Right lobe of liver (tissue), 6 donors: ENCODE measurements around the gene OR2AP1. TPM values are rescaled to one million over a fixed set of nuclear protein-coding genes. Genes with fewer than 3 reads are reported as not detected.
"Not testable (repeated sequence)": the region's sequence is repeated elsewhere in the genome, so short reads cannot be mapped to it uniquely, and the experiment has no call there.

Experiments used
- ATAC-seq, 4 donors: fragments of 200-7000 bp; cut with Tn5 transposase; one replicate each; pipeline ENCODE4 v1.9.1; 2020; ENCODE audit warnings: mild to moderate bottlenecking in 4 of 4, moderate library complexity in 4 of 4
- DNase-seq, 3 donors: peaks; one replicate each; pipeline ENCODE4 v3.0.0-alpha.2; 2020
- H3K27ac ChIP-seq, 3 donors: fragments of 200-600 bp; one replicate each; pipeline ENCODE4 v1.8.0; 2022
- H3K27me3 ChIP-seq, 2 donors: fragments of 200-600 bp; one replicate each; pipeline ENCODE4 v1.8.0; 2022
- H3K36me3 ChIP-seq, 4 donors: fragments of 200-600 bp; sonication (generic) in 1 of 4; one replicate each; pipeline versions ENCODE4 v1.5.1 to v1.8.0; 2017 to 2022; ENCODE audit warnings: control low read depth in 1 of 4
- H3K4me1 ChIP-seq, 4 donors: fragments of 200-600 bp; sonication (generic) in 1 of 4; one replicate each; pipeline versions ENCODE4 v1.5.1 to v1.8.0; 2017 to 2022; ENCODE audit warnings: control low read depth in 1 of 4
- H3K4me3 ChIP-seq, 3 donors: fragments of 200-600 bp; one replicate each; pipeline ENCODE4 v1.8.0; 2022
- H3K9me3 ChIP-seq, 4 donors: fragments of 200-600 bp; sonication (generic) in 1 of 4; one replicate each; pipeline versions ENCODE4 v1.5.1 to v1.8.0; 2017 to 2022; ENCODE audit warnings: control low read depth in 1 of 4
- POLR2A ChIP-seq: fragments of 450-650 bp; IDR thresholded peaks from one replicate; pipeline ENCODE4 v1.6.1; 2017; ENCODE audit warnings: antibody characterized with exemption, mild to moderate bottlenecking
- WGBS: methylation state at CpG from one replicate; pipeline ENCODE4 v1.1.6; 2018; ENCODE audit warnings: low coverage, low lambda C conversion rate; ENCODE audit not compliant: insufficient coverage; ENCODE audit errors: missing lambda C conversion rate; 5-methylcytosine and 5-hydroxymethylcytosine counted together
- intact Hi-C, 2 donors: fragments of 100-400 bp; cut with DNase I; formaldehyde crosslinking; loops; one replicate each; pipeline versions ENCODE4 v1.11.2 to v1.14.1; 2022
- total RNA-seq, 6 experiments: library from RNA; depleted of rRNA in 2 of 6; stranded (reverse); fragments of >200 nt in 2 of 6; fragmentation: NEBNext Ultra II Directional in 3 of 6; extraction: Animal tissue kit (Norgen Biotek cat#: 25700) in 3 of 6; gene quantifications; one replicate each; pipeline versions ENCODE4 v1.1.0 to v1.2.4, GENCODE V29; 2016 to 2023
- TF ChIP-seq, protein P1 (sequence below), 4 donors: fragments of 200-600 bp in 3 of 4; fragments of 450-650 bp in 1 of 4; IDR thresholded peaks; one replicate each; pipeline versions ENCODE4 v1.5.1 to v1.8.0; 2016 to 2022; ENCODE audit warnings: antibody characterized with exemption in 4 of 4, mild to moderate bottlenecking in 2 of 4
- donor health status: DM: no; HTN: yes; CAD: no.
- donor health status: DM: no; HTN: no; CAD: no.
- donor health status: DM: no; HTN: no; CAD: no.
- donor health status: DM: no; HTN: yes; CAD: no.
- donor health status: DM: no; HTN: yes; CAD: no.

The OR2AP1 gene
- total RNA-seq, 6 experiments from 2014 or later = not detected

DNA sequence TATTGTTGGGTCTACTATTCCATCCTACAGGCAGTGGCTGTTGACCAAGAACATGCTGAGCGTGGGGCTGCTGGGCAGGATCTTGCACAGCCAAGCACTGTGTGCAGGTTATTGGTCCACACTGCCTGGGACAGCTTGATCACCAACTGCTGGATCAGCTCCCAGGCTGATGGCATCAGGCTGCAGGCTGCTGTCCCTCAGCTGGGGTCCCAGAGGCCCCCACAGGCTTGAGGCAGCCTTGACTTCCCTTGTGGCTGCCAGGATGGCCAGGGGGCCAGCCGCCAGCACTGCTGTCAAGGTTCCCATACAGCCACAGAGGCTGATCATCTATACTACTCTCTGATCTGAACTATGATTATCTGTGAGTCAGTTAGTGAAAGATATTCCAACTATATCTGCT lies 9.8 kb downstream of the OR2AP1 start:
- Histone ChIP-seq H3K36me3 (no peaks in the 10 kb centered on the region), H3K27me3 (no peaks in the 10 kb centered on the region), H3K9me3 (no peaks in the 10 kb centered on the region), H3K27ac (no peak overlapping the region), H3K4me1 (no peaks in the 10 kb centered on the region), H3K4me3 (no peak overlapping the region)
- ATAC-seq = no peak
- WGBS = 79% methylated on average over 2 of the region's 2 CpGs
- TF ChIP-seq, protein P1, sequence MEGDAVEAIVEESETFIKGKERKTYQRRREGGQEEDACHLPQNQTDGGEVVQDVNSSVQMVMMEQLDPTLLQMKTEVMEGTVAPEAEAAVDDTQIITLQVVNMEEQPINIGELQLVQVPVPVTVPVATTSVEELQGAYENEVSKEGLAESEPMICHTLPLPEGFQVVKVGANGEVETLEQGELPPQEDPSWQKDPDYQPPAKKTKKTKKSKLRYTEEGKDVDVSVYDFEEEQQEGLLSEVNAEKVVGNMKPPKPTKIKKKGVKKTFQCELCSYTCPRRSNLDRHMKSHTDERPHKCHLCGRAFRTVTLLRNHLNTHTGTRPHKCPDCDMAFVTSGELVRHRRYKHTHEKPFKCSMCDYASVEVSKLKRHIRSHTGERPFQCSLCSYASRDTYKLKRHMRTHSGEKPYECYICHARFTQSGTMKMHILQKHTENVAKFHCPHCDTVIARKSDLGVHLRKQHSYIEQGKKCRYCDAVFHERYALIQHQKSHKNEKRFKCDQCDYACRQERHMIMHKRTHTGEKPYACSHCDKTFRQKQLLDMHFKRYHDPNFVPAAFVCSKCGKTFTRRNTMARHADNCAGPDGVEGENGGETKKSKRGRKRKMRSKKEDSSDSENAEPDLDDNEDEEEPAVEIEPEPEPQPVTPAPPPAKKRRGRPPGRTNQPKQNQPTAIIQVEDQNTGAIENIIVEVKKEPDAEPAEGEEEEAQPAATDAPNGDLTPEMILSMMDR (IDR thresholded peaks at IDR 0.05) = no peak
- no peak for TF ChIP-seq POLR2A
- intact Hi-C loops = no loop called here
- DNase-seq = no peak

GRCh38 chr12:55585817-55586216 lies 13.5 kb downstream of the OR2AP1 start:
- 40% methylated on average over 2 of the region's 2 CpGs for WGBS
- intact Hi-C loops = no loop called here
- no peak for ATAC-seq
- Histone ChIP-seq H3K9me3 (no peaks in the 10 kb centered on the region), H3K4me1 (no peaks in the 10 kb centered on the region), H3K4me3 (no peak overlapping the region), H3K27me3 (no peaks in the 10 kb centered on the region), H3K27ac (no peak overlapping the region), H3K36me3 (no peaks in the 10 kb centered on the region)
- no peak for DNase-seq
- TF ChIP-seq, protein P1 (IDR thresholded peaks at IDR 0.05) = no peak
- TF ChIP-seq POLR2A = no peak

DNA sequence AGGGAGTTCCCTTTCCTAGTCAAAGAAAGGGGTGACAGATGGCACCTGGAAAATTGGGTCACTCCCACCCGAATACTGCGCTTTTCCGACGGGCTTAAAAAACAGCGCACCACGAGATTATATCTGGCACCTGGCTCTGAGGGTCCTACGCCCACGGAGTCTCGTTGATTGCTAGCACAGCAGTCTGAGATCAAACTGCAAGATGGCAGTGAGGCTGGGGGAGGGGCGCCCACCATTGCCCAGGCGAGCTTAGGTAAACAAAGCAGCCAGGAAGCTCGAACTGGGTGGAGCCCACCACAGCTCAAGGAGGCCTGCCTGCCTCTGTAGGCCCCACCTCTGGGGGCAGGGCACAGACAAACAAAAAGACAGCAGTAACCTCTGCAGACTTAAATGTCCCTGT lies 17.9 kb downstream of the OR2AP1 start:
- 0% methylated on average over 3 of the region's 12 CpGs for WGBS
- H3K27ac ChIP-seq, H3K27me3 ChIP-seq, intact Hi-C loops, H3K4me1 ChIP-seq, DNase-seq, H3K9me3 ChIP-seq, H3K36me3 ChIP-seq, H3K4me3 ChIP-seq, ATAC-seq: not testable (repeated sequence)

DNA sequence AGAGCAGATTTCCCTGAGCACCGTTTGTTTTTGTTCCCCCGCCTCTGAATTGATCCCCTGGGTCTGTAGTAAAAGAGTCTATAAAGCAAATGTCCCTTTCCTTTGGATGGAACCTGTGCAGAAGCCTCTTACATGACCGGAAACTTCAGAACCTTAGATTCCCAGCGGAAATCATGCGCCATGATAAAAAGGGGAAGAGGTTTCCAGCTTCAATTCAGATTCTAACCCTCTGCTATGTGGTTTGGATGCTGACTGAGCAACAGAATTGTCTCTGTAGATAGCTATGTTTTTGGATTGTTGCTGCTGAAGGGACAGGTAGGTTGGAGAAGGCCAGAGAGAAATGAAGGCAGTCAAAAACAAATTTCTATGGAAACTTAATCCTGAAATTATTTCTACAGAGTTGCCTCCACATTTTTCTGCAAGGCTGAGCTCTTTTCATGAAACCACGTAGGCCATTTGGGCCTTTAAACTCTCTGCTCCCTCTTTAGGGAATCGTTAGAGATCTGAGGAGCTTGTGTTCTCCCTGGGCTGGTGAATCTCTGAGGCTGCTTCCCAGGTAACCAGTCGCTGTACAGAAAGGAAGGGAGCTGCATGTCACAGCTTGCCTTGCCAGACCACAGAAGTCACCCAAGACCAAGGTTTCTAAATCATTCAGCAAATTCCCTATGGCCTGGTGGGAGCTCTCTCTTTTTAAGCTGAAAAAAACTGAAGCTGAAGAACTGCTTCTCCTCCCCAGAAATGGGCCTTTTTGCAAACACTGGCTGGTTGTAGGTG lies 35.7 kb downstream of the OR2AP1 start:
- WGBS = 62% methylated on average over 7 of the region's 8 CpGs
- Histone ChIP-seq H3K36me3 (no peaks in the 10 kb centered on the region), H3K9me3 (no peaks in the 10 kb centered on the region), H3K27me3 (no peaks in the 10 kb centered on the region), H3K4me3 (no peak overlapping the region), H3K27ac (no peak overlapping the region), H3K4me1 (peaks cover 0 to 5% (median 0%) of the 10 kb centered on the region in 4 donors)
- no peak for ATAC-seq
- TF ChIP-seq POLR2A = no peak
- TF ChIP-seq, protein P1 (IDR thresholded peaks at IDR 0.05) = no peak
- no peak for DNase-seq
- intact Hi-C loops = no loop called here

DNA sequence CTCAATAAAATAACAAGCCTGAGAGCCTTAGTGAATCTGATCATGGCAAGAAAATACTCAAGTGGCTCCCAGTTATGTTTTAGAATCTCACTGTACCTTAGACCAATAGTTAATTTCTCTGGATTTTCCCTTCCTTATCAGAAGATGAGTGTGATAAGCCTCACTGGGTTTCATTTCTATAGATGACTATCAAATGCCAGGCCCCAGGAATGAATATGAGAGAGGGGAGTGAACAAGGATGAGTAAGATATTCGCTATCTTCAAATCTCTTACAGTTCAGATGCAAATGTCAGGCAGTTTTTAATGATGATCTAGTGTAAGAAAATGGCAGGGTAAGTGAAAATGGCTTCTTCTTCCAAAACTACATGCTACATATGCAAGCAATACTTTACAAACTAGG lies 38.3 kb downstream of the OR2AP1 start:
- no peak overlapping the region for H3K27ac ChIP-seq
- no peaks in the 10 kb centered on the region for H3K36me3 ChIP-seq
- WGBS = 33% methylated on average over 1 of the region's 1 CpG
- intact Hi-C loops = loop anchor here in 1 of 2 donors (10.0 kb wide), 1 partner anchor 416 kb away; no protein-coding TSS in a partner anchor
- no peak overlapping the region for H3K4me3 ChIP-seq
- no peak for DNase-seq
- H3K27me3 ChIP-seq = no peaks in the 10 kb centered on the region
- H3K4me1 ChIP-seq = peaks cover 0 to 5% (median 0%) of the 10 kb centered on the region in 4 donors
- ATAC-seq = no peak
- TF ChIP-seq POLR2A = no peak
- TF ChIP-seq, protein P1 (IDR thresholded peaks at IDR 0.05) = no peak
- H3K9me3 ChIP-seq = no peaks in the 10 kb centered on the region
